ENCODE data around the gene CCDC120. TPM values are rescaled to one million over a fixed set of nuclear protein-coding genes. Genes with fewer than 3 reads are reported as not detected.

Gene CCDC120
- total RNA-seq, 2 experiments from 2014 or later, result 1.4 to 3.6 TPM

GRCh38 chrX:49061490-49061889 lies 2.7 kb downstream of the CCDC120 start:
- no peak for DNase-seq (ENCODE audit: low spot score)
- intact Hi-C loops (cut with micrococcal nuclease; ENCODE audit: unreplicated experiment), result no loop called here
- Histone ChIP-seq H3K4me1 (ENCODE audit: insufficient read depth, low read length, poor library complexity, severe bottlenecking) (no peaks in the 10 kb centered on the region), H3K4me2 (ENCODE audit: low read length) (no peak overlapping the region), H3K27ac (ENCODE audit: low read depth, low read length, poor library complexity, severe bottlenecking) (no peak overlapping the region), H2AFZ (ENCODE audit: low read length) (no peak overlapping the region), H3K4me3 (ENCODE audit: low read depth, low read length, poor library complexity, severe bottlenecking) (no peak overlapping the region), H3K79me2 (ENCODE audit: insufficient read depth, low read depth, low read length) (no peaks in the 10 kb centered on the region), H3K9me3 (ENCODE audit: low read length) (no peaks in the 10 kb centered on the region), H4K20me1 (ENCODE audit: insufficient read depth, low read length) (no peaks in the 10 kb centered on the region), H3K9me2 (ENCODE audit: insufficient read depth, low read length) (no peaks in the 10 kb centered on the region), H3K36me3 (ENCODE audit: insufficient read depth, low read length) (no peaks in the 10 kb centered on the region)
- CTCF ChIA-PET (ENCODE audit: unreplicated experiment), result no interaction called here
- POLR2A ChIA-PET, result no interaction called here
- no peak for TF ChIP-seq CTCF (conservative IDR thresholded peaks at IDR 0.05; ENCODE audit: low read length)
- TF ChIP-seq EZH2phosphoT487 (IDR thresholded peaks at IDR 0.05; ENCODE audit: borderline replicate concordance, low read depth, low read length), result no peak
- BruUV-seq (replicated peaks), result no TSS peak

- TF ChIP-seq EZH2phosphoT487 (IDR thresholded peaks at IDR 0.05; ENCODE audit: borderline replicate concordance, low read depth, low read length) (no peak), CTCF (conservative IDR thresholded peaks at IDR 0.05; ENCODE audit: low read length) (no peak)
- Histone ChIP-seq H2AFZ (ENCODE audit: low read length) (no peak overlapping the region), H4K20me1 (ENCODE audit: insufficient read depth, low read length) (no peaks in the 10 kb centered on the region), H3K4me2 (ENCODE audit: low read length) (no peak overlapping the region), H3K9me2 (ENCODE audit: insufficient read depth, low read length) (no peaks in the 10 kb centered on the region), H3K36me3 (ENCODE audit: insufficient read depth, low read length) (no peaks in the 10 kb centered on the region), H3K4me1 (ENCODE audit: insufficient read depth, low read length, poor library complexity, severe bottlenecking) (no peaks in the 10 kb centered on the region), H3K9me3 (ENCODE audit: low read length) (no peaks in the 10 kb centered on the region), H3K79me2 (ENCODE audit: insufficient read depth, low read depth, low read length) (no peaks in the 10 kb centered on the region), H3K4me3 (ENCODE audit: low read depth, low read length, poor library complexity, severe bottlenecking) (no peak overlapping the region), H3K27ac (ENCODE audit: low read depth, low read length, poor library complexity, severe bottlenecking) (no peak overlapping the region)
- ChIA-PET POLR2A (no interaction called here), CTCF (ENCODE audit: unreplicated experiment) (no interaction called here)
- BruUV-seq (replicated peaks), result no TSS peak
- intact Hi-C loops (cut with micrococcal nuclease; ENCODE audit: unreplicated experiment), result no loop called here
- DNase-seq (ENCODE audit: low spot score), result no peak
Observed at GRCh38 chrX:49061916-49062315, 3.1 kb downstream of the CCDC120 start.

- no peak overlapping the region for H3K27ac ChIP-seq (ENCODE audit: low read depth, low read length, poor library complexity, severe bottlenecking)
- H3K9me2 ChIP-seq (ENCODE audit: insufficient read depth, low read length), result no peaks in the 10 kb centered on the region
- intact Hi-C loops (cut with micrococcal nuclease; ENCODE audit: unreplicated experiment), result no loop called here
- DNase-seq (ENCODE audit: low spot score), result no peak
- H3K4me2 ChIP-seq (ENCODE audit: low read length), result no peak overlapping the region
- POLR2A ChIA-PET, result no interaction called here
- no peaks in the 10 kb centered on the region for H3K9me3 ChIP-seq (ENCODE audit: low read length)
- no peak for TF ChIP-seq CTCF (conservative IDR thresholded peaks at IDR 0.05; ENCODE audit: low read length)
- TF ChIP-seq EZH2phosphoT487 (IDR thresholded peaks at IDR 0.05; ENCODE audit: borderline replicate concordance, low read depth, low read length), result no peak
- H3K4me1 ChIP-seq (ENCODE audit: insufficient read depth, low read length, poor library complexity, severe bottlenecking), result no peaks in the 10 kb centered on the region
- no peaks in the 10 kb centered on the region for H3K79me2 ChIP-seq (ENCODE audit: insufficient read depth, low read depth, low read length)
- CTCF ChIA-PET (ENCODE audit: unreplicated experiment), result no interaction called here
- H3K4me3 ChIP-seq (ENCODE audit: low read depth, low read length, poor library complexity, severe bottlenecking), result no peak overlapping the region
- H4K20me1 ChIP-seq (ENCODE audit: insufficient read depth, low read length), result no peaks in the 10 kb centered on the region
- H3K36me3 ChIP-seq (ENCODE audit: insufficient read depth, low read length), result no peaks in the 10 kb centered on the region
- no TSS peak for BruUV-seq (replicated peaks)
- H2AFZ ChIP-seq (ENCODE audit: low read length), result no peak overlapping the region
Observed at GRCh38 chrX:49063715-49064114, 4.9 kb downstream of the CCDC120 start.
